HEK293 (cell line): ENCODE measurements around the gene CDK10.

Source experiments
- CTCF ChIA-PET: fragments of 350-600 bp; formaldehyde crosslinking; extraction: SDS; loops from one replicate; lab custom pipeline; 2021; ENCODE audit warnings: antibody characterized with exemption; lab: Yijun Ruan, JAX
- POLR2A ChIA-PET: fragments of 300-600 bp; formaldehyde crosslinking; extraction: SDS; loops from one replicate; lab custom pipeline; 2020; ENCODE audit warnings: antibody characterized with exemption, inconsistent platforms; lab: Yijun Ruan, JAX
- H3K27ac ChIP-seq: fragments of 200-500 bp; sonication (Bioruptor generic); 2 replicates; pipeline ENCODE4 v1.5.1; 2014; ENCODE audit warnings: low read depth, low read length, control low read depth, inconsistent platforms; ENCODE audit errors: extremely low read depth
- H3K36me3 ChIP-seq, 2 experiments: fragments of 200-500 bp in 1 of 2; sonication (Bioruptor generic) in 1 of 2; 1 replicate in 1 of 2; 2 replicates in 1 of 2; pipeline ENCODE4 v1.5.1; 2014 to 2017; ENCODE audit warnings: inconsistent platforms in 2 of 2, low read length in 2 of 2; ENCODE audit not compliant: control insufficient read depth in 2 of 2, insufficient read depth in 1 of 2
- H3K4me1 ChIP-seq: fragments of 200-500 bp; sonication (Bioruptor generic); 2 replicates; pipeline ENCODE4 v1.5.1; 2014; ENCODE audit warnings: mild to moderate bottlenecking, low read length, inconsistent platforms; ENCODE audit not compliant: control insufficient read depth, insufficient read depth
- H3K4me3 ChIP-seq: 2 replicates; pipeline ENCODE4 v1.5.1; 2011; ENCODE audit warnings: low read depth, mild to moderate bottlenecking, control low read depth, low read length, moderate library complexity
- H3K9me3 ChIP-seq: fragments of 200-500 bp; sonication (Bioruptor generic); 2 replicates; pipeline ENCODE4 v1.5.1; 2014; ENCODE audit warnings: low read depth, low read length, inconsistent platforms; ENCODE audit not compliant: control insufficient read depth, insufficient read depth
- HOXC10 ChIP-seq: sonication (generic); formaldehyde crosslinking; IDR thresholded peaks from 2 replicates; pipeline ENCODE4 v1.8.1; 2023; ENCODE audit warnings: mild to moderate bottlenecking, missing genetic modification reagents
- MZF1 ChIP-seq: fragments of 450-650 bp; formaldehyde crosslinking; IDR thresholded peaks from 2 replicates; pipeline ENCODE4 v1.5.1; 2017; ENCODE audit warnings: missing biosample characterization, missing genetic modification characterization, borderline replicate concordance
- SP2 ChIP-seq: fragments of 450-650 bp; formaldehyde crosslinking; IDR thresholded peaks from 2 replicates; pipeline ENCODE4 v1.5.1; 2016; ENCODE audit warnings: missing biosample characterization, missing genetic modification characterization
- SP7 ChIP-seq: fragments of 450-650 bp; formaldehyde crosslinking; IDR thresholded peaks from 2 replicates; pipeline ENCODE4 v1.5.1; 2016; ENCODE audit warnings: missing biosample characterization, missing genetic modification characterization
- TCF7L2 ChIP-seq: IDR thresholded peaks from 2 replicates; pipeline ENCODE4 v1.6.1; 2011; ENCODE audit warnings: low read depth, mild to moderate bottlenecking, inconsistent platforms, low read length, moderate library complexity, borderline replicate concordance
- WT1 ChIP-seq: fragments of 450-650 bp; formaldehyde crosslinking; IDR thresholded peaks from 2 replicates; pipeline ENCODE4 v1.5.1; 2016; ENCODE audit warnings: missing biosample characterization, missing genetic modification characterization
- ZNF132 ChIP-seq: fragments of 450-650 bp; formaldehyde crosslinking; IDR thresholded peaks from 2 replicates; pipeline ENCODE4 v1.5.1; 2017; ENCODE audit warnings: missing biosample characterization, missing genetic modification characterization, borderline replicate concordance
- ZNF157 ChIP-seq: fragments of 450-650 bp; formaldehyde crosslinking; IDR thresholded peaks from 2 replicates; pipeline ENCODE4 v1.5.1; 2016; ENCODE audit warnings: missing biosample characterization, missing genetic modification characterization
- ZNF391 ChIP-seq: fragments of 450-650 bp; formaldehyde crosslinking; IDR thresholded peaks from 2 replicates; pipeline ENCODE4 v1.5.1; 2016; ENCODE audit warnings: low read depth, missing biosample characterization, missing genetic modification characterization, borderline replicate concordance
- ZNF394 ChIP-seq: fragments of 450-650 bp; formaldehyde crosslinking; IDR thresholded peaks from 2 replicates; pipeline ENCODE4 v1.5.1; 2016; ENCODE audit warnings: missing biosample characterization, missing genetic modification characterization, mild to moderate bottlenecking, moderate library complexity, borderline replicate concordance
- ZNF530 ChIP-seq: fragments of 450-650 bp; formaldehyde crosslinking; IDR thresholded peaks from 2 replicates; pipeline ENCODE4 v1.5.1; 2016; ENCODE audit warnings: low read depth, missing biosample characterization, missing genetic modification characterization
- ZNF549 ChIP-seq: fragments of 450-650 bp; IDR thresholded peaks from 2 replicates; pipeline ENCODE4 v1.5.1; 2018; ENCODE audit warnings: missing biosample characterization, missing genetic modification characterization, mild to moderate bottlenecking, inconsistent platforms, moderate library complexity
- ZNF621 ChIP-seq: fragments of 450-650 bp; formaldehyde crosslinking; IDR thresholded peaks from 2 replicates; pipeline ENCODE4 v1.5.1; 2017; ENCODE audit warnings: missing biosample characterization, missing genetic modification characterization
- ZNF707 ChIP-seq: fragments of 450-650 bp; formaldehyde crosslinking; IDR thresholded peaks from 2 replicates; pipeline ENCODE4 v1.5.1; 2016; ENCODE audit warnings: missing biosample characterization, missing genetic modification characterization
- TF ChIP-seq, protein P1 (sequence below): fragments of 450-650 bp; formaldehyde crosslinking; IDR thresholded peaks from 2 replicates; pipeline ENCODE4 v1.5.1; 2016; ENCODE audit warnings: missing biosample characterization, missing genetic modification characterization
- TF ChIP-seq, protein P2 (sequence below): fragments of 450-650 bp; formaldehyde crosslinking; IDR thresholded peaks from 2 replicates; pipeline ENCODE4 v1.5.1; 2016; ENCODE audit warnings: missing biosample characterization, missing genetic modification characterization
- TF ChIP-seq, protein P3 (sequence below): fragments of 450-650 bp; formaldehyde crosslinking; IDR thresholded peaks from 2 replicates; pipeline ENCODE4 v1.5.1; 2016; ENCODE audit warnings: missing biosample characterization, missing genetic modification characterization, borderline replicate concordance

Gene CDK10

DNA sequence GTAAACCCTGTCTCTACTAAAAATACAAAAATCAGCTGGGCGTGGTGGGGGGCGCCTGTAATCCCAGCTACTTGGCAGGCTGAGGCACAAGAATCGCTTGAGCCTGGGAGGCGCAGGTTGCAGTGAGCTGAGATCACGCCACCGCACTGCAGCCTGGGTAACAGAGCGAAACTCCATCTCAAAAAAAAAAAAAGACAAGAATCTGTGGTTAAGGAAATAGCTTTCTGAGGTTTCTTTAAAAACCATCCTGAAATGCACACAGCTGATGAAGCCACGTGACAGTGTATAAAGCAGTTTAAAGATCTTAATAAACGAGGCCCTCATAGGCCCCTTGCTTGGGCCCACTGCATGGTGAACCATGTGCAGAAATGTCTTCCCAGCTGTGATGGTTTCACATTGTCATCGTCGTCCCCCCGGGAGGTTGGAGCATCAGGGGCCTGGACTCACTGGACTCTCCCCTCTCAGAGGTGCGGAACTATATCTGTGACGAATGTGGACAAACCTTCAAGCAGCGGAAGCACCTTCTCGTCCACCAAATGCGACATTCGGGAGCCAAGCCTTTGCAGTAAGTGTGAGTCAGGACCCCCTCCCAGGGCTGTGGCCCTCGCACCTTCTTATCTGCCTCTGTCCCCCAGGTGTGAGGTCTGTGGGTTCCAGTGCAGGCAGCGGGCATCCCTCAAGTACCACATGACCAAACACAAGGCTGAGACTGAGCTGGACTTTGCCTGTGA lies 51.0 kb downstream of the CDK10 start:
- TF ChIP-seq ZNF621 (no peak), TCF7L2 (no peak), ZNF530 (tag by site-specific recombination) (no peak), WT1 (no peak), HOXC10 (CRISPR knock-in tag) (no peak), ZNF394 (no peak), ZNF391 (tag by site-specific recombination) (no peak), ZNF549 (no peak), ZNF132 (tag by site-specific recombination) (no peak), SP7 (tag by site-specific recombination) (no peak), MZF1 (tag by site-specific recombination) (no peak), ZNF707 (no peak), ZNF157 (tag by site-specific recombination) (no peak)
- TF ChIP-seq, protein P1, sequence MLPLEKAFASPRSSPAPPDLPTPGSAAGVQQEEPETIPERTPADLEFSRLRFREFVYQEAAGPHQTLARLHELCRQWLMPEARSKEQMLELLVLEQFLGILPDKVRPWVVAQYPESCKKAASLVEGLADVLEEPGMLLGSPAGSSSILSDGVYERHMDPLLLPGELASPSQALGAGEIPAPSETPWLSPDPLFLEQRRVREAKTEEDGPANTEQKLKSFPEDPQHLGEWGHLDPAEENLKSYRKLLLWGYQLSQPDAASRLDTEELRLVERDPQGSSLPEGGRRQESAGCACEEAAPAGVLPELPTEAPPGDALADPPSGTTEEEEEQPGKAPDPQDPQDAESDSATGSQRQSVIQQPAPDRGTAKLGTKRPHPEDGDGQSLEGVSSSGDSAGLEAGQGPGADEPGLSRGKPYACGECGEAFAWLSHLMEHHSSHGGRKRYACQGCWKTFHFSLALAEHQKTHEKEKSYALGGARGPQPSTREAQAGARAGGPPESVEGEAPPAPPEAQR (tag by site-specific recombination), result no peak
- TF ChIP-seq, all 188 proteins: peak for 0
- ChIA-PET POLR2A (interaction anchor here (0.6 to 0.7 kb wide), 2 partner anchors 13 to 114 kb away, joined by 3 to 4 read pairs; no protein-coding TSS in a partner anchor), CTCF (no interaction called here)
- Histone ChIP-seq H3K4me1 (no peaks in the 10 kb centered on the region), H3K9me3 (no peaks in the 10 kb centered on the region), H3K27ac (no peak overlapping the region), H3K36me3 (peaks cover 44 to 97% of the 10 kb centered on the region in 2 experiments; a peak in 2 of 3 replicates), H3K4me3 (no peak overlapping the region)

DNA sequence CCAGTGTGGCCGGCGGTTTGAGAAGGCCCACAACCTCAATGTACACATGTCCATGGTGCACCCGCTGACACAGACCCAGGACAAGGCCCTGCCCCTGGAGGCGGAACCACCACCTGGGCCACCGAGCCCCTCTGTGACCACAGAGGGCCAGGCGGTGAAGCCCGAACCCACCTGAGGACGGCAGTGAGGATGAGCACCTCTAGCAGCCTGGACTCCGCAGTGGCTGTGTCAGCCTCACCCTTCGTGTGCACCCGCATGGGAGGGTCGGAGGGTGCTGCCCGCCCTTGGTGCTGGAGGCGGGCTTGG lies 51.5 kb downstream of the CDK10 start:
- peak; percentile 16; the same call in 1 of the 2 replicates for TF ChIP-seq SP2
- TF ChIP-seq, protein P2, sequence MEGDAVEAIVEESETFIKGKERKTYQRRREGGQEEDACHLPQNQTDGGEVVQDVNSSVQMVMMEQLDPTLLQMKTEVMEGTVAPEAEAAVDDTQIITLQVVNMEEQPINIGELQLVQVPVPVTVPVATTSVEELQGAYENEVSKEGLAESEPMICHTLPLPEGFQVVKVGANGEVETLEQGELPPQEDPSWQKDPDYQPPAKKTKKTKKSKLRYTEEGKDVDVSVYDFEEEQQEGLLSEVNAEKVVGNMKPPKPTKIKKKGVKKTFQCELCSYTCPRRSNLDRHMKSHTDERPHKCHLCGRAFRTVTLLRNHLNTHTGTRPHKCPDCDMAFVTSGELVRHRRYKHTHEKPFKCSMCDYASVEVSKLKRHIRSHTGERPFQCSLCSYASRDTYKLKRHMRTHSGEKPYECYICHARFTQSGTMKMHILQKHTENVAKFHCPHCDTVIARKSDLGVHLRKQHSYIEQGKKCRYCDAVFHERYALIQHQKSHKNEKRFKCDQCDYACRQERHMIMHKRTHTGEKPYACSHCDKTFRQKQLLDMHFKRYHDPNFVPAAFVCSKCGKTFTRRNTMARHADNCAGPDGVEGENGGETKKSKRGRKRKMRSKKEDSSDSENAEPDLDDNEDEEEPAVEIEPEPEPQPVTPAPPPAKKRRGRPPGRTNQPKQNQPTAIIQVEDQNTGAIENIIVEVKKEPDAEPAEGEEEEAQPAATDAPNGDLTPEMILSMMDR (tag by site-specific recombination), result no peak
- Histone ChIP-seq H3K9me3 (no peaks in the 10 kb centered on the region), H3K4me1 (no peaks in the 10 kb centered on the region), H3K27ac (no peak overlapping the region), H3K4me3 (no peak overlapping the region), H3K36me3 (peaks cover 48 to 97% of the 10 kb centered on the region in 2 experiments; a peak in 2 of 3 replicates)
- ChIA-PET CTCF (no interaction called here), POLR2A (interaction anchor here (1.1 kb wide), 1 partner anchor 162 kb away, joined by 3 read pairs; no protein-coding TSS in a partner anchor)

DNA sequence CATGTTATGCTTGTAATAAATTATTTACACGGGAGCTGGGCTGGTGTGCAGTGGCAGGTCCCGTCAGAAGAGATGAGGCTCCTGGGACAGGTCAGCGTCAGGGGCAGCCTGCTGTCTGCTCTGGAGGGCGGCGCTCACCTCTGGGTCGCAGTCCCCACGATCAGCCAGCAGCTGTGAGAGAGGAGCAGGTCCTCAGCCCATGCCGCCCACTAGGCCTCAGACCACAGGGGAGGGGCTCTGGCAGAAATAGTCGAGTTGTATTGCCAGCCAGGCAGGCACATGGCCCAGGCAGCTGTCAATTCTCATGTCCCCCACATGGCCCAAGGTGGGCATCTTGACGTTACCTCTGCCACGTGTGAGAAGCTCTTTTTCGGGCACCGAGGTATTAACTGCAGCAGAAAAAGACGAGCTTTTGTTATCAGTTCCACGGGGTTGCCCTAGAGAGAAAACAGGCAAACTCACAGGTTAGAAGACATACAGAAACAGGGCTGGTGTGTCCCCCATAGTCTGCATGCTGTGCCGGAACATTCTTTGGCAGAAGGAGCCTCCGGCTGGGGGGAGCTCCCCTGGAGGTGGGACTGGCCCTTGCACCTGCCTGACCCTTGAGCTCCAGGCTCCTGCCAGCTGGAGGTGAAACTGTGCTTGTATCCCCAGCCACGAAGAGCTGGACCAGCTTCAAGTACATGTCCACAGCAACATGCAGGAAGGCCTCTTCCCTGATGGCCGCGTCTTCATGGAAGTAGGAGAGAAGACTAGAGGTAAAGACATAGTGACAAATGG lies 52.2 kb downstream of the CDK10 start:
- Histone ChIP-seq H3K4me1 (no peaks in the 10 kb centered on the region), H3K4me3 (no peak overlapping the region), H3K9me3 (no peaks in the 10 kb centered on the region), H3K27ac (no peak overlapping the region), H3K36me3 (peaks cover 53 to 97% of the 10 kb centered on the region in 2 experiments; a peak in 2 of 3 replicates)
- TF ChIP-seq, protein P3, sequence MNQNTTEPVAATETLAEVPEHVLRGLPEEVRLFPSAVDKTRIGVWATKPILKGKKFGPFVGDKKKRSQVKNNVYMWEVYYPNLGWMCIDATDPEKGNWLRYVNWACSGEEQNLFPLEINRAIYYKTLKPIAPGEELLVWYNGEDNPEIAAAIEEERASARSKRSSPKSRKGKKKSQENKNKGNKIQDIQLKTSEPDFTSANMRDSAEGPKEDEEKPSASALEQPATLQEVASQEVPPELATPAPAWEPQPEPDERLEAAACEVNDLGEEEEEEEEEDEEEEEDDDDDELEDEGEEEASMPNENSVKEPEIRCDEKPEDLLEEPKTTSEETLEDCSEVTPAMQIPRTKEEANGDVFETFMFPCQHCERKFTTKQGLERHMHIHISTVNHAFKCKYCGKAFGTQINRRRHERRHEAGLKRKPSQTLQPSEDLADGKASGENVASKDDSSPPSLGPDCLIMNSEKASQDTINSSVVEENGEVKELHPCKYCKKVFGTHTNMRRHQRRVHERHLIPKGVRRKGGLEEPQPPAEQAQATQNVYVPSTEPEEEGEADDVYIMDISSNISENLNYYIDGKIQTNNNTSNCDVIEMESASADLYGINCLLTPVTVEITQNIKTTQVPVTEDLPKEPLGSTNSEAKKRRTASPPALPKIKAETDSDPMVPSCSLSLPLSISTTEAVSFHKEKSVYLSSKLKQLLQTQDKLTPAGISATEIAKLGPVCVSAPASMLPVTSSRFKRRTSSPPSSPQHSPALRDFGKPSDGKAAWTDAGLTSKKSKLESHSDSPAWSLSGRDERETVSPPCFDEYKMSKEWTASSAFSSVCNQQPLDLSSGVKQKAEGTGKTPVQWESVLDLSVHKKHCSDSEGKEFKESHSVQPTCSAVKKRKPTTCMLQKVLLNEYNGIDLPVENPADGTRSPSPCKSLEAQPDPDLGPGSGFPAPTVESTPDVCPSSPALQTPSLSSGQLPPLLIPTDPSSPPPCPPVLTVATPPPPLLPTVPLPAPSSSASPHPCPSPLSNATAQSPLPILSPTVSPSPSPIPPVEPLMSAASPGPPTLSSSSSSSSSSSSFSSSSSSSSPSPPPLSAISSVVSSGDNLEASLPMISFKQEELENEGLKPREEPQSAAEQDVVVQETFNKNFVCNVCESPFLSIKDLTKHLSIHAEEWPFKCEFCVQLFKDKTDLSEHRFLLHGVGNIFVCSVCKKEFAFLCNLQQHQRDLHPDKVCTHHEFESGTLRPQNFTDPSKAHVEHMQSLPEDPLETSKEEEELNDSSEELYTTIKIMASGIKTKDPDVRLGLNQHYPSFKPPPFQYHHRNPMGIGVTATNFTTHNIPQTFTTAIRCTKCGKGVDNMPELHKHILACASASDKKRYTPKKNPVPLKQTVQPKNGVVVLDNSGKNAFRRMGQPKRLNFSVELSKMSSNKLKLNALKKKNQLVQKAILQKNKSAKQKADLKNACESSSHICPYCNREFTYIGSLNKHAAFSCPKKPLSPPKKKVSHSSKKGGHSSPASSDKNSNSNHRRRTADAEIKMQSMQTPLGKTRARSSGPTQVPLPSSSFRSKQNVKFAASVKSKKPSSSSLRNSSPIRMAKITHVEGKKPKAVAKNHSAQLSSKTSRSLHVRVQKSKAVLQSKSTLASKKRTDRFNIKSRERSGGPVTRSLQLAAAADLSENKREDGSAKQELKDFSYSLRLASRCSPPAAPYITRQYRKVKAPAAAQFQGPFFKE (tag by site-specific recombination), result no peak
- ChIA-PET POLR2A (interaction anchor here (1.0 to 2.0 kb wide), 3 partner anchors 78 to 161 kb away, joined by 3 to 6 read pairs (median 4); partner anchors contain the start of genes FANCA and TCF25), CTCF (no interaction called here)
